Metanephros (tissue), 2 donors: ENCODE data around the gene SWI5. TPM values are rescaled to one million over a fixed set of nuclear protein-coding genes. Genes with fewer than 3 reads are reported as not detected.

Source experiments
- small RNA-seq: library from RNA; depleted of rRNA; stranded (forward); fragments of <200 nt; gene quantifications from one replicate; pipeline ENCODE3, GENCODE V24; 2014; ENCODE audit warnings: low replicate concordance
- total RNA-seq: library from RNA; depleted of rRNA; stranded (reverse); fragments of >200 nt; gene quantifications from one replicate; pipeline ENCODE4 v1.2.3, GENCODE V29; 2014

SWI5 gene
- 25.7 TPM for total RNA-seq

DNA sequence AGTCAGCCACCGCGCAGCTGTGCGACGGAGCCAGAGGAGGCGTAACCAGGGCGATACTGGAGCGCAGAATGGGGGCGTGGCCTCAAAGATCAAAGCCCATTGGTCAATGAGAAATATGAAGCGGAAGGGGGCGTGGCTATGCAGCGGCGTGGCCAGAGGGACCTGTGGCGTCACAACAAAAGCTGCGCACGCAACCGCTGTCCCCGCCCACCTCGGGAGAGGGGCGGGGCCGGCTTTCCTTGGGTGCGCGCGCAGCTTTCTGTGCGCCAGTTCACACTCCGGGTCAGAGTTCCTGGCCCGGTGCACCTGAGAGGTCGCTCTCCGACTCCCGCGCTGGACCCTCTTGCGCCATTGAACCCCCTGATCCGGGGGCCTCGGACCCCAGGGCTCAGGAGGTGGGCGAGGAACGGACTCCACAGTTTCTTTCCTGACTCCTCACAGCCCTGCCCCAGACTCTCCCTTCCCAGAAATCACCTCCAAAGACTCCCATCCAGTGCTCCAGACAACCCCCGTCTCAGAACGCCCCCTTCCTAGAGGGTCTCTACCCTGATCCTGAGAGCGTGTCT is at the start of gene SWI5:
Gene SWI5 (plus strand): TSS at position 269 of the 566 bp plus-strand sequence.

GRCh38 chr9:128275198-128276007 is 673 bp upstream of the SWI5 start, which contains the start of gene GOLGA2:
GOLGA2 (minus strand) TSS chr9:128276007; CDS start chr9:128275976, 31 bp downstream.

DNA sequence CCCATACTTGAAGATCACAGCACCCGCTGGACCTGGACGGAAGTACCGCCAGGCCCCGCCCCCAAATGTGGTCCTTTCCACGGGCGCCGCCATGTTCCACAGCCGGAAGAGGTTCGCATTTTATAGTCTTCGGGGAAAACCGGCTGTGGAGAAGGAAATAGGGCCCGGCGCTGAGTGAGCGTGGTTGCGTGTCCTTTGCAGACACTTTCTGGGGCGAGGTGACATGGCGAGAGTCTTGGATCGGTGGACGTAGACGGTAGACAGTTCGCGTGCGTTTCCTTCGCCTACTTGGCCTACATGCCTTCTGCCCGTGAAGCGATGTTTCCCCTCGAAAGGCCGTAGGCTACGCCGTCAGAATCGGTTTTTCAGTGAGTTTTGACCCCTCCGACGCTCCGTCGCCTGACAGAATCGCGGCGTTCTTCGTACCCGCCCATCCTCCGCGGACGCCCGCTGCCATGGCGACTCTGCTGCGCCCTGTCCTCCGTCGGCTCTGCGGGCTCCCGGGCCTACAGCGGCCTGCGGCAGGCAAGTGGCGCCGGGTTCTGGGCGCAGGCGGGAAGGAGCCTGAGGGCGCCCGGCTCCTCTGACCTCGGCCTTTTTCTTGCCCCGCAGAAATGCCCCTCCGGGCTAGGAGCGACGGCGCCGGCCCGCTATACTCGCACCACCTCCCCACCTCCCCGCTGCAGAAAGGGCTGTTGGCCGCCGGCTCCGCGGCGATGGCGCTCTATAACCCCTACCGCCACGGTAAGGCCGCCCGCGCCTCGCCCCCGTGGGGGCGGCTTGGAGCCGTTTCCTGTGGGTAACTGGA is 46.5 kb downstream of the SWI5 start, which contains the start of the genes COQ4 and TRUB2:
Gene COQ4 (plus strand): TSS at position 436 of the 808 bp plus-strand sequence. CDS start 20 bp downstream, at position 456.
Gene TRUB2 (minus strand): TSS at position 44 of the 808 bp plus-strand sequence. CDS start 39 bp downstream, at position 5.

Small RNAs within 50 kb of the gene (small RNA-seq; reads per million reads assigned to genes)
- gene MIR199B = 500 reads per million, percentile 99 among the genes with 10 or more reads in this experiment
- not detected for gene MIR3154

Other genes with a start within 250 kb of the SWI5 start
- gene NAIF1, start 209.0 kb upstream of the SWI5 start, total RNA-seq = 13.6 TPM
- 32.7 TPM for gene SLC25A25, start 208.0 kb upstream of the SWI5 start, total RNA-seq
- 68.0 TPM for gene PTGES2, start 148.5 kb upstream of the SWI5 start, total RNA-seq
- gene LCN2, start 126.8 kb upstream of the SWI5 start, total RNA-seq = 7.1 TPM
- gene BBLN, start 116.0 kb upstream of the SWI5 start, total RNA-seq = 46.3 TPM
- gene CIZ1, start 84.7 kb upstream of the SWI5 start, total RNA-seq = 43.8 TPM
- gene DNM1, start 72.9 kb upstream of the SWI5 start, total RNA-seq = 71.9 TPM
- gene GOLGA2, start 269 bp upstream of the SWI5 start, total RNA-seq = 84.7 TPM
- gene TRUB2, start 46.2 kb downstream of the SWI5 start, total RNA-seq = 26.6 TPM
- gene COQ4, start 46.6 kb downstream of the SWI5 start, total RNA-seq = 61.0 TPM
- gene SLC27A4, start 64.3 kb downstream of the SWI5 start, total RNA-seq = 23.7 TPM
- gene URM1, start 95.1 kb downstream of the SWI5 start, total RNA-seq = 38.7 TPM
- gene CERCAM, start 144.6 kb downstream of the SWI5 start, total RNA-seq = 43.3 TPM
- gene ODF2, start 179.7 kb downstream of the SWI5 start, total RNA-seq = 25.3 TPM
- gene GLE1, start 228.4 kb downstream of the SWI5 start, total RNA-seq = 17.7 TPM